ENCODE results near the gene KCP.
"Not testable (repeated sequence)": the region's sequence is repeated elsewhere in the genome, so short reads cannot be mapped to it uniquely, and the experiment has no call there.

KCP gene

DNA sequence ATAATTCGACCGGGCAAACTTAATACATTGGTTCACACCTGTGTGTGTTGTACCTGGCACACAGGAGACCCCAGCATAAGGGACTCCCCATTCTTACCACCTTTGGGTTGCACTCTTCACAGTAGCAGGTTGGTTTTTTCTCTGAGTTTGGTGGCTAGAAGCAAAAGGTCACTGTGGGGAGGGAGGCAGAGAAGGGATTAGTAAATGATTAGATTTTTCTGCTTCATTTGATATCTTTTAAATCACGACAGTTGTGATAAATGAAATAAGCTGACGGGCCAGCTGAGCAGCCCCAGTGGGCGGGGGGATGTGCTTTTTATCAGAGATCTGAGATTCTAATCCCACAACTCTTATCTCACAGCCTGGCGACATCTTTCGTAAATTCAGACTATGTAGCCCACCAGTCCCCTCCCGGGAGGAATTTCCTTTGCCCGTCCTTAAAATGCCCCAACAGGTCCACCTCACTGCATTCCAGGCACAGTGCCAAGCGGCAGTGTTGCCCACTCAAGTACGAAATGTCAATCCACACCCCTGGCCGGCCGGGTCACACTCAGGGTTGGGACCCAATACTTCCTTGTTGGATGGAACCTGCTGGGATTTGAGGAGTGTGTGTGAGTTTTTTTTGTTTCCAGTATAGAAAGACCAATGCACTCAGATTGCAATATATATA, 10.5 kb upstream of the KCP start:
- no peak for DNase-seq

GRCh38 chr7:128919881-128920799, 9.6 kb upstream of the KCP start:
- DNase-seq, result no peak

DNA sequence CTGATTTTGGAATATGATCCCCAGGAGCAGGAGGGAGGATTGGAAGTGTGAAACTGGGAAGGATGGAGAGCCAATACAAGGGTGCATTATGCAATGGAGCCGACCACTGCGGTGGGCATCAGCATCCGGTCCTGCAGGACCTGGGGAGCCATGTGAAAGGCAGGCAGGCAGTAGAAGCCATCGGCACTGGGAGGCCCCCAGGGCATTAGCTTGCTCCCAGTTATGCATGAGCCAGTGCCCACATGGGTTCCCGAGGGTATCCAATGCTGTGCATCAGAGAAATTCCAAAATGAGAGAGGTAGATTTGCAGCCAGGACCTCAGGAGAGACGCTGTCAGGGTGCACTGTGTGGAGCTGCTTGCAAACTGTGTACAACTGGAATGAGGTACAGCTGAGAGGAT, 8.7 kb upstream of the KCP start:
- no peak for DNase-seq

DNA sequence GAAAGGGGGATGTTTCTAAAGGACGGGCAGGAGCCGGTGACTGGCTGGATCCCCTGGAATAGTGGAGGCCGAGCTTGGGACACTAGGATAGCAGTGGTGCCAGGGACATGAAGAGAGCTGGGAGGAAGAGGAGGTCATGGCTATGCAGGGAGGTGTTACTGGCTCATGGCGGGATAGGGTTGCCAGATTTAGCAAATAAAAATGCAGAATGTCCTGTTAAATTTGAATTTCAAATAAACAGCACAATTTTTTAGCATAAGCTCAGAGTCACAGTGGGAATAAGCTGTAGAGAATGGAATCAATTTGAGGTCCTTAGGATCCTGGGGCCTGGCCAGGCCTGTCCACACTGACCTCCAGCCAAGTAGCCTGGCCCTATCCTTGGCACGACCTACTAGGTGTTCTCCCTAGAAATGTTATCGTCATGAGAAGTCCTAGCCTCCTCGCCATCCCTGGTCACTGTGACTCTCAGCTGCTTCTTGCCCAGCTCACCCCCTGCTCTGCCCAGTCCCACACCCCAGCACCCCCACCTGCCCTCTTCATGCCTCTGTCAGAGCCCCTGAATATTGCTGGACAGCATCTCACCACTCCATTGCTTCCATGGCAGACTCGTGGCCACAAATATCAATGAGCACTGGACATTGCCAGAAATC, 7.6 kb upstream of the KCP start:
- no peak for DNase-seq

DNA sequence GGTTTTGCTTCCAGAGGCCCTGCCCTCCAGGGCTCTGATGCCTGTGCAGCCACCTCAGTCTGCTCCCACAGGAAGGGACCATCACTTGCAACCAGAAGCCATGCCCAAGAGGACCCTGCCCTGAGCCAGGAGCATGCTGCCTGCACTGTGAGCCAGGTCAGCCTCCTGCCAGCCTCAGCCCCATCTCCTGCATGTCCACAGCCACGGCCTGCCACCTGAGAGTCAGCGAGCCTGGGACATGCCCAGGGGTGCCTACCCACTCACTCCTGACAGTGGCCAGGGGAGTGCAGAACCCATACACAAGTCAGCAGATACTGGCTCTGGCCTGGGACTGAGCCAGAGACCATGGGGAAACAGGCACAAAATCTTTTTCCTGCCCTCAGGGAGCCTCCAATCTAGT, 6.6 kb upstream of the KCP start:
- DNase-seq, result no peak

DNA sequence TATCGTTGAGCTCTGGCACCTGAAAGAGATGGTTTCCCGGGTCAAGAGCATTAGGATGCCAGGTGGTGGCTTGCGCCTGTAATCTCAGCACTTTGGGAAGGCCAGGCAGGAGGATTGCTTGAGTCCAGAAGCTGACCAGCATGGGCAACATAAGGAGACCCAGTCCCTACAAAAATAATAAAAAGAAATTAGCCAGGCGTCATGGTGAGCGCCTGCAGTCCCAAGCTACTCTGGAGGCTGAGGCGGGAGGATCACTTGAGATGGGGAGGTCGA, 6.1 kb upstream of the KCP start:
- DNase-seq, result no peak

DNA sequence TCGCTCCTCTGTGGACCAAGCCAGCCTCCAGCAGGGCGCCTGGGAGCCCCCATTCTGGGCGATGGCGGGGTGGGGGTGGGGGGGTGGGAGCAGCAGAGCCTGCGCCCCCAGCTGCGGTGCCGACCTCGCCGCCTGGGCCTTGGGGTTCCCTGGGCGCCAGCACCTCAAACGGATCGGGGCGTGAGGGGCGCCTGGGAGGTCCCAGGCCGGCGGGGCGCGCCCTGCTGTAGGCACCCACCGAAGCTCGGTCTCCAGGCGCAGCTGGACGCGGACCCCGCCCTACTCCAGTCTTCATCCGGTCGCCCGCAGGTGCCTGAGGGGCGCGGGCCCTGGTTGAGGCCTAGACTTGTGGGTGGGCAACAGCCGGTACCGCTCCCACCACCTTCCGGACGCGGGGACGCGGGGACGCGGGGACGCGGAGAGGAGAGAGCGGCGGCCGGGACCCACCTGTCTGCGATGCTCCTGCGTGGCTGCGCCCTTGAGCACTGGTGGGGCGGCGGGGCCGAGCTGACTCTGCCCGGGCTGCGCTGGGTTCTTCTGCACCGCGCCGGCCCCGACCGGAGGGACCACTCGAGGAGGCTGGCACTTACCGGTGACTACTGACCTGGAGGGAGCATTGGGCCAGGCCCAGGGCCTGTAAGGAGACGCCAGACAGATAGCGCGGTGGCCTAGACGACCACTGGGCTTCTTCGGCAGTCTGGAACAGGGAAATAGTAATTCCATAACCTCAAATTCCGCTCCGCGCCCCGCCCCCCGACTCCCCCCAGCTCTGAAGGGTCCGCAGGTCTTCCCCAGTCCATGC, 5.5 kb upstream of the KCP start:
- no peak for DNase-seq

DNA sequence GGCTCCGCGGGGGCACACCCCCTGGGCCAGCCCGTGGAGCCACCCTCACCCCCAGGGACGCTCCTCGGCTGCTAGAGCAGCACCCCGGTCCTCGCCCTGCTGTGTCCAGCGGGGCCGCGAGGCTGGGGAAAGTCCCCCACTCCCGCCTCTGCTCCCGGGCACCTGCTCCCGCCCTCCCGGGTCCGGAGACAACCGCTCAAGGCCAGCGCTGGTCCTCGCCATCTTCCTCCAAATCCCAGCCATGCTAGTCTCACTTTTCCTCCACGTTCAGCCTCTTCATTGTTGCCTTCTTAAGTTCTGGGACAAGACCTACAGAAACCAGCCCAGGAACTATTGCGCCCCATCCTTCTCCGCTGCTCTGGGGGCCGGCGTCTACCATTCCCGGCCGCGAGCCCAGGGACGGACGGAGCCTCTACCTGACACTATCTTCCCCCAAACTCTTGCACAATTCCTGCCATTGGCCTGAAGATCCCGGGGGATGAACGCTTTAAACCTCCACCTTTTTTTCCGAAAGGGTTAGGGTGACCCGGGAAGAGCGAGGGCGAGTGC, 4.8 kb upstream of the KCP start:
- DNase-seq, result no peak

GRCh38 chr7:128914566-128915151, 4.2 kb upstream of the KCP start:
- DNase-seq, result no peak

DNA sequence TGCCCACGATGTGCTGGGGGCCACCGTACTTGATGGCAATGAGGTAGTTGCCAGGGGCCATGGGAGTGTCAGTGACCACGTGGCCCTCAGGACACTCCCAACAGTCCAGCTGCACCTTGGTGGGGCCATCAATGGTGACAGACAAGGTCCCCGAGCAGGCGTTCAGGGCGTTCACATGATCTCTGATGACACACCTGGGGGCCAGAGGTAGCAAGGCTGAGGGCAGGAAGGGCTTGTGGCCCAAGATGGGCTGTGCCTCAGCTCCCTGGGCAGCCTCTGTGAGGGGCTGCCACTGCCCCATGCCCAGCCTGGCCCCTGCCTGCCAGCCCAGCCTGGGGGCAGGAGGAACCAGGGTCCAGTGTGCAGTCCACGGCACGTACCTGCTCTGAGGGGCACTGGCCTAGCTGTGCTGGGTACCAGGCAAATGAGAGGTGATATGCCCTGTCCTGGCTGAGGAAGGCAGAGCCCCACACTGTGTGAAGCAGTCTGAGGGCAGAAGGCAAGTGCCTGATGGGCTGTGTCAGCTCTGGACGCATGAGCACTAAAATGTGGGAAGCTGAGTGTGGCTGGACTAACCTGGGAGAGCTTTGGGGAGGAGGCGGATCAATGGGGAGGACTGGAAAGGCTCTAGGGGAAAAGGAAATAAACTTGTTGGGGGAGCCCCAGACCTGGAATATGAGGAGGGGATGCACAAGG, 3.5 kb upstream of the KCP start:
- DNase-seq, result no peak

- not testable (repeated sequence) for DNase-seq
Measured at GRCh38 chr7:128912709-128913495, 2.4 kb upstream of the KCP start.

DNA sequence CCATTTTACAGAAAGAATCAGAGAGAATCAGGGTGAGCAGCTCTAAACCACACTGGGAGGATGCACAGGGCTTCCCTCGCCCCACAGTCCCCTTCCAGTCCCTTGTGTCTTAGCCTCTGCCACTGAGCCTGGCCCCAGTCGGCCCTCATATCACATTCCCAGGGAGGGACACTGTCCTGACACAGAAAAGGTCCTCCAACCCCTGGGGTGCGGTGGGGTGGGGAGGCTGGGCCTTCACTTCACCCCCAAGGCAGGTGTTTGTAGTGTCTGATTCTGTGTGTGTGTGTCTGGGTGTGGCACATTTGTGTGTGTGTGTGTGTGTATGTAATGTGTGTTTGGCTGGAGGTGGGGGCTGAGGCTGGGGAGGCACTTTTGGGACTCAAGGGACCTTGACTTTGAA, 1.8 kb upstream of the KCP start:
- DNase-seq, result no peak

DNA sequence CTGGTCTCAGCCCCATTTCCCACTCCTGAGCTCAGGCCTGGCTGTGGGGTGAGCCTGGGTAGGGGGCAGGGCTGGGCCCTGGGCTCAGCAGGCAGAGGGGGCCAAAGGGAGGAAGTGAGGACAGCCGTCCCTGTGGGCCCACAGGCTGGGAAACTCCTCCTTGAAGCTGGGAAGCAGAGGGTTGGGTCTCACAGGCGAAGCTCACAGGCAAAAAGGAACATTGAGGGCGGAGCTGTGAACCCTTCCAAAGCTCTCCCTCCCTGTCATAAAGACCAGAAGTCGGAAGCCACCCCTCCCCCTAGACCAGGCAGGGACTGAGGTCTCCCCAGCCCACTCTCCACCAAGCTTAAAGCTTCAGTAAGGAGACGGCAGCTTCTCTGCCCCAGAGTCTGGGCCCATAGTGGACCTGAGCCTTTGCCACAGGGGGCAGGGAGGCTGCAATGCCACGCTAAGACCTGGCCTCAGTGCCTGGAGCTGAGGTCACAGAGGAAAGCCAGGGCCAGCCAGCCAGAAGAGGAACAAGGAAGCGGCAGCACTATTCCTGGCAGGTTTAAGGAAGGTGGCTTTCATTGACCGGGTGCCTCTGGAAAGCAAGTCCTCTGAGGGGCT, 1.0 kb upstream of the KCP start:
- no peak for DNase-seq

- DNase-seq, result no peak
Measured at GRCh38 chr7:128909625-128910568, 612 bp downstream of the KCP start.

- no peak for DNase-seq
Measured at GRCh38 chr7:128908750-128909624, 1.5 kb downstream of the KCP start.

GRCh38 chr7:128906766-128907559, 3.5 kb downstream of the KCP start:
- no peak for DNase-seq

- DNase-seq, result no peak
Measured at GRCh38 chr7:128906001-128906765, 4.3 kb downstream of the KCP start.
